A673 (cell line): ENCODE data around the gene CCDC181.

Experiments
- EZH2 ChIP-seq: fragments of 200-600 bp; sonication (generic); IDR thresholded peaks from 2 replicates; pipeline ENCODE4 v1.6.1; 2017; ENCODE audit warnings: borderline replicate concordance, low read depth, mild to moderate bottlenecking, mixed read lengths, antibody characterized with exemption, low read length; ENCODE audit not compliant: poor library complexity, severe bottlenecking
- TF ChIP-seq, protein P1 (sequence below): fragments of 300-800, 200-600 bp; sonication (generic); conservative IDR thresholded peaks from 2 replicates; pipeline ENCODE4 v1.5.1; 2017; ENCODE audit warnings: low read depth, mild to moderate bottlenecking, antibody characterized with exemption, low read length, moderate library complexity, mixed read lengths

- TF ChIP-seq, protein P1, sequence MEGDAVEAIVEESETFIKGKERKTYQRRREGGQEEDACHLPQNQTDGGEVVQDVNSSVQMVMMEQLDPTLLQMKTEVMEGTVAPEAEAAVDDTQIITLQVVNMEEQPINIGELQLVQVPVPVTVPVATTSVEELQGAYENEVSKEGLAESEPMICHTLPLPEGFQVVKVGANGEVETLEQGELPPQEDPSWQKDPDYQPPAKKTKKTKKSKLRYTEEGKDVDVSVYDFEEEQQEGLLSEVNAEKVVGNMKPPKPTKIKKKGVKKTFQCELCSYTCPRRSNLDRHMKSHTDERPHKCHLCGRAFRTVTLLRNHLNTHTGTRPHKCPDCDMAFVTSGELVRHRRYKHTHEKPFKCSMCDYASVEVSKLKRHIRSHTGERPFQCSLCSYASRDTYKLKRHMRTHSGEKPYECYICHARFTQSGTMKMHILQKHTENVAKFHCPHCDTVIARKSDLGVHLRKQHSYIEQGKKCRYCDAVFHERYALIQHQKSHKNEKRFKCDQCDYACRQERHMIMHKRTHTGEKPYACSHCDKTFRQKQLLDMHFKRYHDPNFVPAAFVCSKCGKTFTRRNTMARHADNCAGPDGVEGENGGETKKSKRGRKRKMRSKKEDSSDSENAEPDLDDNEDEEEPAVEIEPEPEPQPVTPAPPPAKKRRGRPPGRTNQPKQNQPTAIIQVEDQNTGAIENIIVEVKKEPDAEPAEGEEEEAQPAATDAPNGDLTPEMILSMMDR: no peak
- TF ChIP-seq EZH2: no peak
Observed at GRCh38 chr1:169392406-169392805, 34.9 kb downstream of the CCDC181 start.
